Activated naive CD4-positive, alpha-beta T cell treated with anti-CD3 and anti-CD28 coated beads for 36 hours (primary cell): Measurements from ENCODE around the gene DDIAS. TPM values are rescaled to one million over a fixed set of nuclear protein-coding genes. Genes with fewer than 3 reads are reported as not detected.
"Not testable (repeated sequence)": the region's sequence is repeated elsewhere in the genome, so short reads cannot be mapped to it uniquely, and the experiment has no call there.

Source experiments
- CTCF ChIA-PET: fragments of 350-600 bp; sonication (Branson Sonifier 250); formaldehyde crosslinking; loops from one replicate; lab custom pipeline; 2021; ENCODE audit warnings: antibody characterized with exemption; lab: Charles Lee
- DNase-seq: peaks from one replicate; pipeline ENCODE4 v3.0.0-alpha.2; 2020
- H3K27ac Mint-ChIP-seq: one replicate; pipeline ENCODE4 v1.8.0; 2021; ENCODE audit warnings: mild to moderate bottlenecking, mixed read lengths
- H3K27me3 Mint-ChIP-seq: one replicate; pipeline ENCODE4 v1.8.0; 2021; ENCODE audit warnings: low read depth, mixed read lengths
- H3K36me3 Mint-ChIP-seq: one replicate; pipeline ENCODE4 v1.8.0; 2021; ENCODE audit warnings: low read depth, mixed read lengths
- H3K4me1 Mint-ChIP-seq: one replicate; pipeline ENCODE4 v1.8.0; 2021; ENCODE audit warnings: low read depth, mixed read lengths
- H3K4me3 Mint-ChIP-seq: one replicate; pipeline ENCODE4 v1.8.0; 2021; ENCODE audit warnings: mild to moderate bottlenecking, moderate library complexity, mixed read lengths
- H3K9me3 Mint-ChIP-seq: one replicate; pipeline ENCODE4 v1.8.0; 2021; ENCODE audit warnings: mixed read lengths
- intact Hi-C: fragments of 100-400 bp; cut with micrococcal nuclease; formaldehyde crosslinking; loops from one replicate; pipeline ENCODE4 v1.15.1; 2023
- total RNA-seq, 2 experiments: library from RNA; stranded (reverse); gene quantifications; one replicate each; pipeline ENCODE4 v1.2.3, GENCODE V29; 2021

Gene DDIAS
- total RNA-seq, 2 experiments from 2014 or later, result 15.8 to 18.0 TPM

GRCh38 chr11:82930229-82930628 lies 28.7 kb downstream of the DDIAS start:
- no peaks in the 10 kb centered on the region for H3K27me3 Mint-ChIP-seq
- H3K27ac Mint-ChIP-seq, result no peak overlapping the region
- intact Hi-C loops, result no loop called here
- DNase-seq, result no peak
- H3K4me1 Mint-ChIP-seq, result peaks cover 38% of the 10 kb centered on the region
- CTCF ChIA-PET, result interaction anchor here (0.7 to 2.1 kb wide), 6 partner anchors 8 to 320 kb away, joined by 3 to 8 read pairs (median 3); partner anchors contain the start of gene DDIAS
- H3K4me3 Mint-ChIP-seq, result no peak overlapping the region
- H3K9me3 Mint-ChIP-seq, result no peaks in the 10 kb centered on the region
- H3K36me3 Mint-ChIP-seq, result peaks cover 53% of the 10 kb centered on the region

GRCh38 chr11:82930734-82931133 lies 29.2 kb downstream of the DDIAS start:
- H3K9me3 Mint-ChIP-seq, result no peaks in the 10 kb centered on the region
- CTCF ChIA-PET, result interaction anchor here (0.8 to 2.1 kb wide), 5 partner anchors 8 to 319 kb away, joined by 3 to 8 read pairs (median 3); no protein-coding TSS in a partner anchor
- intact Hi-C loops, result no loop called here
- peaks cover 52% of the 10 kb centered on the region for H3K36me3 Mint-ChIP-seq
- no peak overlapping the region for H3K27ac Mint-ChIP-seq
- no peak for DNase-seq
- no peak overlapping the region for H3K4me3 Mint-ChIP-seq
- H3K27me3 Mint-ChIP-seq, result no peaks in the 10 kb centered on the region
- H3K4me1 Mint-ChIP-seq, result peaks cover 38% of the 10 kb centered on the region

GRCh38 chr11:82932564-82932963 lies 31.0 kb downstream of the DDIAS start:
- peaks cover 37% of the 10 kb centered on the region for H3K4me1 Mint-ChIP-seq
- CTCF ChIA-PET, result interaction anchor here (0.9 kb wide), 2 partner anchors 10 to 353 kb away, joined by 3 read pairs; partner anchors contain the start of gene CCDC90B
- peaks cover 56% of the 10 kb centered on the region for H3K36me3 Mint-ChIP-seq
- no peak for DNase-seq
- no peak overlapping the region for H3K27ac Mint-ChIP-seq
- H3K4me3 Mint-ChIP-seq, result no peak overlapping the region
- intact Hi-C loops, result no loop called here
- H3K27me3 Mint-ChIP-seq, result no peaks in the 10 kb centered on the region
- H3K9me3 Mint-ChIP-seq, result no peaks in the 10 kb centered on the region

GRCh38 chr11:82936261-82936660 lies 34.7 kb downstream of the DDIAS start:
- Mint-ChIP-seq H3K36me3 (peaks cover 51% of the 10 kb centered on the region), H3K4me1 (peaks cover 30% of the 10 kb centered on the region), H3K4me3 (no peak overlapping the region), H3K9me3 (peaks cover 5% of the 10 kb centered on the region), H3K27me3 (no peaks in the 10 kb centered on the region), H3K27ac (no peak overlapping the region)
- CTCF ChIA-PET, result no interaction called here
- intact Hi-C loops, result no loop called here
- DNase-seq, result no peak

- intact Hi-C loops, result no loop called here
- Mint-ChIP-seq H3K9me3 (peaks cover 6% of the 10 kb centered on the region), H3K27ac (no peak overlapping the region), H3K4me1 (peaks cover 24% of the 10 kb centered on the region), H3K4me3 (no peak overlapping the region), H3K27me3 (no peaks in the 10 kb centered on the region), H3K36me3 (peaks cover 41% of the 10 kb centered on the region)
- no peak for DNase-seq
- CTCF ChIA-PET, result interaction anchor here (2.3 kb wide), 1 partner anchor 11 kb away, joined by 6 read pairs; no protein-coding TSS in a partner anchor
Observed at GRCh38 chr11:82937554-82937953, 36.0 kb downstream of the DDIAS start.

GRCh38 chr11:82939456-82939855 lies 37.9 kb downstream of the DDIAS start:
- intact Hi-C loops, result no loop called here
- H3K27ac Mint-ChIP-seq, result no peak overlapping the region
- no peaks in the 10 kb centered on the region for H3K27me3 Mint-ChIP-seq
- CTCF ChIA-PET, result interaction anchor here (2.3 kb wide), 1 partner anchor 12 kb away, joined by 6 read pairs; no protein-coding TSS in a partner anchor
- H3K36me3 Mint-ChIP-seq, result peaks cover 26% of the 10 kb centered on the region
- peaks cover 12% of the 10 kb centered on the region for H3K4me1 Mint-ChIP-seq
- no peak overlapping the region for H3K4me3 Mint-ChIP-seq
- H3K9me3 Mint-ChIP-seq, result peaks cover 15% of the 10 kb centered on the region
- DNase-seq, result no peak

- intact Hi-C loops, result no loop called here
- CTCF ChIA-PET, result interaction anchor here (0.6 to 1.2 kb wide), 4 partner anchors 10 to 301 kb away, joined by 3 read pairs; no protein-coding TSS in a partner anchor
- peaks cover 19% of the 10 kb centered on the region for H3K9me3 Mint-ChIP-seq
- peaks cover 18% of the 10 kb centered on the region for H3K4me1 Mint-ChIP-seq
- peaks cover 18% of the 10 kb centered on the region for H3K36me3 Mint-ChIP-seq
- no peak for DNase-seq
- no peak overlapping the region for H3K4me3 Mint-ChIP-seq
- no peak overlapping the region for H3K27ac Mint-ChIP-seq
- no peaks in the 10 kb centered on the region for H3K27me3 Mint-ChIP-seq
Observed at GRCh38 chr11:82942376-82942775, 40.8 kb downstream of the DDIAS start.

- DNase-seq, intact Hi-C loops, H3K4me3 Mint-ChIP-seq, CTCF ChIA-PET, H3K27me3 Mint-ChIP-seq, H3K27ac Mint-ChIP-seq: not testable (repeated sequence)
- peaks cover 19% of the 10 kb centered on the region for H3K9me3 Mint-ChIP-seq
- H3K36me3 Mint-ChIP-seq, result peaks cover 17% of the 10 kb centered on the region
- peaks cover 18% of the 10 kb centered on the region for H3K4me1 Mint-ChIP-seq
Observed at GRCh38 chr11:82943430-82943829, 41.9 kb downstream of the DDIAS start.

- Mint-ChIP-seq H3K4me1 (peaks cover 18% of the 10 kb centered on the region), H3K9me3 (peaks cover 20% of the 10 kb centered on the region), H3K36me3 (peaks cover 14% of the 10 kb centered on the region), H3K27me3 (no peaks in the 10 kb centered on the region), H3K27ac (no peak overlapping the region), H3K4me3 (no peak overlapping the region)
- CTCF ChIA-PET, result interaction anchor here (0.6 kb wide), 1 partner anchor 348 kb away, joined by 6 read pairs; no protein-coding TSS in a partner anchor
- intact Hi-C loops, result no loop called here
- DNase-seq, result no peak
Observed at GRCh38 chr11:82944198-82944597, 42.7 kb downstream of the DDIAS start.

GRCh38 chr11:82945041-82945440 lies 43.5 kb downstream of the DDIAS start:
- Mint-ChIP-seq H3K9me3 (peaks cover 27% of the 10 kb centered on the region), H3K4me1 (peaks cover 16% of the 10 kb centered on the region), H3K36me3 (peaks cover 11% of the 10 kb centered on the region)
- CTCF ChIA-PET, result interaction anchor here (1.6 kb wide), 1 partner anchor 305 kb away, joined by 6 read pairs; no protein-coding TSS in a partner anchor
- intact Hi-C loops, DNase-seq, H3K27ac Mint-ChIP-seq, H3K4me3 Mint-ChIP-seq, H3K27me3 Mint-ChIP-seq: not testable (repeated sequence)

- Mint-ChIP-seq H3K4me1 (peaks cover 16% of the 10 kb centered on the region), H3K4me3 (no peak overlapping the region), H3K9me3 (peaks cover 26% of the 10 kb centered on the region), H3K27me3 (no peaks in the 10 kb centered on the region), H3K36me3 (peaks cover 10% of the 10 kb centered on the region), H3K27ac (no peak overlapping the region)
- intact Hi-C loops, result no loop called here
- no peak for DNase-seq
- CTCF ChIA-PET, result interaction anchor here (1.6 kb wide), 1 partner anchor 304 kb away, joined by 6 read pairs; no protein-coding TSS in a partner anchor
Observed at GRCh38 chr11:82945682-82946081, 44.1 kb downstream of the DDIAS start.

- H3K27ac Mint-ChIP-seq, result no peak overlapping the region
- H3K27me3 Mint-ChIP-seq, result no peaks in the 10 kb centered on the region
- CTCF ChIA-PET, result no interaction called here
- intact Hi-C loops, result no loop called here
- no peak overlapping the region for H3K4me3 Mint-ChIP-seq
- H3K9me3 Mint-ChIP-seq, result peaks cover 43% of the 10 kb centered on the region
- peaks cover 11% of the 10 kb centered on the region for H3K4me1 Mint-ChIP-seq
- no peak for DNase-seq
- H3K36me3 Mint-ChIP-seq, result peaks cover 34% of the 10 kb centered on the region
Observed at GRCh38 chr11:82949352-82949751, 47.8 kb downstream of the DDIAS start.

- peaks cover 40% of the 10 kb centered on the region for H3K36me3 Mint-ChIP-seq
- CTCF ChIA-PET, H3K4me3 Mint-ChIP-seq, H3K27me3 Mint-ChIP-seq, H3K27ac Mint-ChIP-seq, DNase-seq, H3K4me1 Mint-ChIP-seq, intact Hi-C loops: not testable (repeated sequence)
- peaks cover 44% of the 10 kb centered on the region for H3K9me3 Mint-ChIP-seq
Observed at GRCh38 chr11:82950502-82950901, 49.0 kb downstream of the DDIAS start.
